Eye (tissue), 1 donor: ENCODE data around the gene NOP9.
A peak's percentile ranks its signal among the peaks of the same experiment; 100 is the strongest.

Source experiments
- DNase-seq: peaks from one replicate; pipeline ENCODE4 v3.0.0-alpha.2; 2015

Gene NOP9

DNA sequence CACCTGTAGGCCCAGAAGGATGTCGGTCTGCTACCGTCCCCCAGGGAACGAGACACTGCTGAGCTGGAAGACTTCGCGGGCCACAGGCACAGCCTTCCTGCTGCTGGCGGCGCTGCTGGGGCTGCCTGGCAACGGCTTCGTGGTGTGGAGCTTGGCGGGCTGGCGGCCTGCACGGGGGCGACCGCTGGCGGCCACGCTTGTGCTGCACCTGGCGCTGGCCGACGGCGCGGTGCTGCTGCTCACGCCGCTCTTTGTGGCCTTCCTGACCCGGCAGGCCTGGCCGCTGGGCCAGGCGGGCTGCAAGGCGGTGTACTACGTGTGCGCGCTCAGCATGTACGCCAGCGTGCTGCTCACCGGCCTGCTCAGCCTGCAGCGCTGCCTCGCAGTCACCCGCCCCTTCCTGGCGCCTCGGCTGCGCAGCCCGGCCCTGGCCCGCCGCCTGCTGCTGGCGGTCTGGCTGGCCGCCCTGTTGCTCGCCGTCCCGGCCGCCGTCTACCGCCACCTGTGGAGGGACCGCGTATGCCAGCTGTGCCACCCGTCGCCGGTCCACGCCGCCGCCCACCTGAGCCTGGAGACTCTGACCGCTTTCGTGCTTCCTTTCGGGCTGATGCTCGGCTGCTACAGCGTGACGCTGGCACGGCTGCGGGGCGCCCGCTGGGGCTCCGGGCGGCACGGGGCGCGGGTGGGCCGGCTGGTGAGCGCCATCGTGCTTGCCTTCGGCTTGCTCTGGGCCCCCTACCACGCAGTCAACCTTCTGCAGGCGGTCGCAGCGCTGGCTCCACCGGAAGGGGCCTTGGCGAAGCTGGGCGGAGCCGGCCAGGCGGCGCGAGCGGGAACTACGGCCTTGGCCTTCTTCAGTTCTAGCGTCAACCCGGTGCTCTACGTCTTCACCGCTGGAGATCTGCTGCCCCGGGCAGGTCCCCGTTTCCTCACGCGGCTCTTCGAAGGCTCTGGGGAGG is 11.3 kb downstream of the NOP9 start, which contains the start of gene LTB4R:
Gene LTB4R (plus strand): TSS at position 857 of the 959 bp plus-strand sequence. CDS start 4,150 bp downstream, outside the sequence.
- DNase-seq = peak; percentile 90

DNA sequence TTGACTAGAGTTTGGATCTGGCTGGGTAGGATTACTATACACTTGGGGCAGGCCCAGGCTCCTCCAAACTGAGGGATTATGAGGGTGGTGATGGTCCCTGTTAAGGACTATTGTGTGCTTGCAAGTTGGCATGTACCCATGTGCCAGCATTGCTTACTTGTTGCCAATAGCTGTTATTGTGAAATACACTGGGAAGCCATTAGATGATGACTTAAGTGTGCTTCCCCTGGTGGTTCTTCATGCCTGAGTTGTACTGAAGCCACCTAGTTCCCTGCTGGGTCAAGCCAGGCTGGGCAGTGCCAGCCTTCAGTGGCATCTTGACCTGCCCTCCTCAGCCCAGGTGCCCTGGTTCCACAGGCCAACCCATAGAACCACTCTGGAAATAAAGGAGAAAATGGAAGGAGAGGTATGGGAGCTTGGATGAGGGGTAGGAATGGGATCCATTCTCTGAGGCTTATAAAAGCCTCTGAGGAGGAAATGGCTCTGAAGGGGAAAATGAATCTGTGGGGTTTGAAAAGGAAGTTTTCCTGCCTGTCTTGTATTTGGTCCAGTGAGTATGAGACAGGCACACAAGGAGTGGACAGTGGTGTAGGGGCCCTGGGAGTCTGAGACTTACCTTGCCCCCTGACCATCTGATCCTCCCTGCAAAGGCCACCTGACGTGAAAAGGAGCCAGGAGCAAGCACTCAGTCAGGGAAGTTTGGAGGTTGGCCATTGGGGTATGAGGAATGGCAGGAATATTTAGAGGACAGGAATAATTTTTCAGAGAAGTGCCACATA is 12.4 kb downstream of the NOP9 start:
- DNase-seq = no peak

DNA sequence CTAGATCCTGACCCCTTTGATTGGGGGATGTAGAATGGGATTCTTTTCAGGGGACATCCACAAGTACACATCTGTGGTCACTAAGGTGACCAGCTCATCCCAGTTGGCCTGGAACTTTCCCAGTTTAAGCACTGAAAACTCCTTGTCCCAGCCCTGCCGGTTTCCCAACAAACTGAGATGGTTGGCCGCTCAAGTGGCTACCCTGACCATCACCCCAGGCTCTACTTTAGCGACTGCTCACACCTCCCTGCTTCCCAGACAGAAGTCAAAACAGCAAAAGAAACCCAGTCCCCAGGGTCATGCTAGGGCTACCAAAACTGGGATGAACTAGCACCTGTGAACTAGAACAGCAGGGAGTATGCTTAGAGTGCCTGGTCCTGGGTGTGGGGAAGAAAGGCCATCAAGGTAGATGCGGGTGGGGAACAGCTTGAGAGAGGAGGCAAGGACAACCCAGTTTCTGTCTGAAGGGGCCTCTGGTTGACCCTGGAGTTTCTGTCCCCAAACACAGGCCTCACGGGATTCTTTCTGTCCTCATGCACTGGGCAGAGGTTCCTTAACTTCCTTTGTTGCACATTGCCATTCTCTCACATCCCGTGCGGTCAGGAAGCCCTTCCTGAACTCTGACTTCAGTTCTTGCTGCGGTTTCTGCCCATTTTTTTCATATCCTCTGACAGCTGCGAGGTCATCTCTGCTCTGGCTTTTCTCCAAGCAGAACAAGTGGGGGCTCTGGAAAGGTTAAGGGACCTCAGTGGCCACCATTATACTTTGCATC is 13.3 kb downstream of the NOP9 start:
- DNase-seq = no peak

- no peak for DNase-seq
Measured at GRCh38 chr14:24313913-24314312, 14.3 kb downstream of the NOP9 start.

DNA sequence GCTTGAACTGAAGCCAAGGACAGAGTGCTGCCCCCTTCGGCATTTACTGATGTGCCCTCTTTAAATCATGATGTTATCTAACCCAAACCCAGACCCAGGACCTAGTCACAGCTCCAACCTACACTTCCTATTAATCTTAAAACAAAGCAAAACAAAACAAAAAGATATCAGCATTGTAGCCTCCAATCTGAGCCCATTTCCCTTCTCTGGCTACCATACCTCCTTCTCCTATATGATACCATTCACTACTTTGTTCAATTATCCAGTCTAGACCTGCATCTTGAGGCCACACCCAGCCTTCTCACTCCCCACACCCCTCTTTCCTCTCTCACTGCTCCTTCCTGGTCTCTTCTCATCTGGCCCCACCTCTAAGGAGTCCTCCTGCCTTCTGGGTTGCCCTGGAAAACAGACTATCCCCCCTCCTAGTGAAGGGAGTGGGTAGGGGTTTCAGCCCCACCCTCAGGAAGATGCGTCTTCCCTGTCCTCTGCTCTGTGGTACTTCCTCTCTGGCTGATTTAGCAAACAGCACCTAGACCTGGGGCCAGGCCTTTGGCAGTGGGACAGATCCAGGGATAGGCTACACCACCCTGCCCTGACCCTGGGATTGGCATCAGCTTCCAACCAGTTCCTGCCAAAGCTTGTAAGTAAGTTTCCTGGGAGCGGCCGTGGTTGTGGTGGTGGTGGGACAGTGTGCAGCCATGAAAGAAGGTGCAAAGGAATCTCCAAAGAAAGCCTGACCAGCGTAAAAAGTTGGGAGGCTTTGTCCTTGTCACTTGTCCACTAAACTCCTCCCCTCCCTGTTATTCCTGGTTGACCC is 14.9 kb downstream of the NOP9 start:
- no peak for DNase-seq

DNA sequence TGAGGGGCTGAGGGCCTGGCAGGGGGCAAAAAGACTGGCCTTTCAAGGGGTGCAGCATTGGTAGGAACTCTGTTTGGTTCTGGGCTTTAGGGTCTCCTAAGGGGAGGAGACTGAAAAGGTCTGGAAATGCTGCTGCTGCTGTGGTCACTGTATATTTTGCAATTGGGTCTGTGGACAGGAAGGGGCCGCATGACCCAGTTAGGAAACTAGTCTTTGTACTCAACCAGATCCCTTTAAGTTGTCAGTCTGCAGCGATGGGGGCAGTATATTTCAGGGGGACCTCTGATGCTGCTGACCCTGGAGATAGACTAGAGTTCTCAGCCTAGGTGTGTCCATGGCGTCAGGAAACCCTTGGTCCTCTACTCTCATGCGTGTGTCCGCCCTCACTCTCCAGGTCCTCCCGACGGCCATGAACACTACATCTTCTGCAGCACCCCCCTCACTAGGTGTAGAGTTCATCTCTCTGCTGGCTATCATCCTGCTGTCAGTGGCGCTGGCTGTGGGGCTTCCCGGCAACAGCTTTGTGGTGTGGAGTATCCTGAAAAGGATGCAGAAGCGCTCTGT is 15.7 kb downstream of the NOP9 start:
- DNase-seq = no peak

DNA sequence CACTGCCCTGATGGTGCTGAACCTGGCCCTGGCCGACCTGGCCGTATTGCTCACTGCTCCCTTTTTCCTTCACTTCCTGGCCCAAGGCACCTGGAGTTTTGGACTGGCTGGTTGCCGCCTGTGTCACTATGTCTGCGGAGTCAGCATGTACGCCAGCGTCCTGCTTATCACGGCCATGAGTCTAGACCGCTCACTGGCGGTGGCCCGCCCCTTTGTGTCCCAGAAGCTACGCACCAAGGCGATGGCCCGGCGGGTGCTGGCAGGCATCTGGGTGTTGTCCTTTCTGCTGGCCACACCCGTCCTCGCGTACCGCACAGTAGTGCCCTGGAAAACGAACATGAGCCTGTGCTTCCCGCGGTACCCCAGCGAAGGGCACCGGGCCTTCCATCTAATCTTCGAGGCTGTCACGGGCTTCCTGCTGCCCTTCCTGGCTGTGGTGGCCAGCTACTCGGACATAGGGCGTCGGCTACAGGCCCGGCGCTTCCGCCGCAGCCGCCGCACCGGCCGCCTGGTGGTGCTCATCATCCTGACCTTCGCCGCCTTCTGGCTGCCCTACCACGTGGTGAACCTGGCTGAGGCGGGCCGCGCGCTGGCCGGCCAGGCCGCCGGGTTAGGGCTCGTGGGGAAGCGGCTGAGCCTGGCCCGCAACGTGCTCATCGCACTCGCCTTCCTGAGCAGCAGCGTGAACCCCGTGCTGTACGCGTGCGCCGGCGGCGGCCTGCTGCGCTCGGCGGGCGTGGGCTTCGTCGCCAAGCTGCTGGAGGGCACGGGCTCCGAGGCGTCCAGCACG is 16.4 kb downstream of the NOP9 start:
- DNase-seq = peak; percentile 57

DNA sequence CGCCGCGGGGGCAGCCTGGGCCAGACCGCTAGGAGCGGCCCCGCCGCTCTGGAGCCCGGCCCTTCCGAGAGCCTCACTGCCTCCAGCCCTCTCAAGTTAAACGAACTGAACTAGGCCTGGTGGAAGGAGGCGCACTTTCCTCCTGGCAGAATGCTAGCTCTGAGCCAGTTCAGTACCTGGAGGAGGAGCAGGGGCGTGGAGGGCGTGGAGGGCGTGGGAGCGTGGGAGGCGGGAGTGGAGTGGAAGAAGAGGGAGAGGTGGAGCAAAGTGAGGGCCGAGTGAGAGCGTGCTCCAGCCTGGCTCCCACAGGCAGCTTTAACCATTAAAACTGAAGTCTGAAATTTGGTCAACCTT is 16.9 kb downstream of the NOP9 start:
- DNase-seq = no peak

GRCh38 chr14:24317141-24317928 is 17.7 kb downstream of the NOP9 start:
- DNase-seq = no peak

GRCh38 chr14:24321212-24321975 is 21.7 kb downstream of the NOP9 start:
- DNase-seq = no peak

GRCh38 chr14:24322672-24323071 is 23.0 kb downstream of the NOP9 start:
- no peak for DNase-seq

DNA sequence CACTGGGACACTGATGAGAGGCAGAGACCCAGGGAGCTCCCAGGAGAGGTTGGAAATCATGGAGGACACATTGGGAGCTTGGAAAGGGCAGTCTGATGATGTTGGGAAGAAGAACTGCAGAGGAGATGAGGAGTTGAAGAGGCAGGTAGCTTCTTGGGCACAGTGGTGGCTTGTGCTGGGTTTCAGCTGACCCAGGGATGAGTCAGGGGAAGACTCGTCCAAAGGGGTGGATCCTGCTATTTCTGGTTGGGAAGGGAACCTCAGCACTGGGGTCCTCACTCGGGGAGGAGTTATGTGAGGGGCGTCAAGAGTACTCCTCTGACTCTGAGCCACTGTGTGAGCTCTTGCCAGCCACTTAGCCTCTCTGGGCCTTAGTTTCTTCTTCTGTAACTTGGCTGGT is 23.7 kb downstream of the NOP9 start:
- DNase-seq = no peak

- DNase-seq = no peak
Measured at GRCh38 chr14:24324024-24324423, 24.4 kb downstream of the NOP9 start.

DNA sequence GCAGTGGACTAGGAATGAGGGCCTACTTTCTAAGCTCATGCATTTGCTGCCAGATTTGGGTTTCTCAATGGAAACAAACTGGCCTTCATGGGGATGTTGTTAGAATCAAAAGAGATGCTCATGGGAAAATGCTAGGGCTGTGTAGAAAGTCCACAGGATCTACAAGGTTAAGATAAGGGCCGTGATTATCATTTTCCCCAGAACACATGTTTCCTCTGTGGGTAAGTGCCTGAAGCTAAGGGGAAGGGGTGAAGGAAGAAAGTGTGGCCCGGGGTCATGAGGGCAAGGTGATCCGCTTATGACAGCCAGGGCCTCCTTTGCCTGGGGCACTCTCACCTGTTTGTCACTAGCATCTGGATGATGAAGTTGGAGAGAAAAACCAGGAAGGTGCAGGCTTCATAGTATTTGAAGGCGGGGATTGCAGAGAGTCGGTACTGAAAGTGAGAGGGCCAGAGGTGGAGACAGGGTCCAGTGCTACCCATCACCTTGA is 25.4 kb downstream of the NOP9 start:
- no peak for DNase-seq

DNA sequence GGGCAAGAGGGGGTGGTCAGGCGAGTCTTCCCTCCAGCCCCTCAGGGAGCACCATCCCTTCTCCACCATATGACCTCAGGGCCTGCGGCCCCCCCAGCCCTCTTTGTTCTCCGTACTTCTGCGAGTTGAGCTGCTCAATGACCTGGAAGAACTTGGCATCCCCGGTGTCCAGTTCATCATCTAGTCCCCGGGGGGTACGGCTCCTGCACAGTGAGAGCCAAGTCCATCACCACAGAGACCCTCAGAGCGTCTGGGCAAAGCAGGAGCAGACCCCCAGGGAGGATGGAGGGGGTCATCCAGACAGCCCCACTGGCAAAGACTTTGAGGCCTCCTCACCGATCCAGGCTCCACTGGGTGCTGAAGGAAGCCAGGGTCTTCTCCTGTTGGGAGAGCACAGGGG is 26.3 kb downstream of the NOP9 start:
- peak; percentile 29 for DNase-seq

GRCh38 chr14:24327303-24327702 is 27.7 kb downstream of the NOP9 start:
- no peak for DNase-seq

DNA sequence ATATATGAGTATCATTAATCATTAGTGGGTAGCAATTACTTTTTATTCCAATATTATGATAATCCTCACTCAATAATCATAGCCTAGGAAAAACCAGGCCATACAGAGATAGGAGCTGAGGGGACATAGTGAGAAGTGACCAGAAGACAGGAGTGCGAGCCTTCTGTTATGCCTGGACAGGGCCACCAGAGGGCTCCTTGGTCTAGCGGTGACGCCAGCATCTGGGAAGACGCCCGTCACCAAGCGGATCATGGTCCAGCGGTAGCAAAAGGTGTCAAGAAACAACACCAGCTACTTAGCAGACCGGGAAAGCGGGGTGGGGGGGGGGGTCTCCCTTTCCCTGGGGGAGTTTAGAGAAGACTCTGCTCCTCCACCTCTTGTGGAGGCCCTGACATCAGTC is 28.3 kb downstream of the NOP9 start:
- DNase-seq = peak; percentile 36

GRCh38 chr14:24329073-24329663 is 29.5 kb downstream of the NOP9 start:
- no peak for DNase-seq

DNA sequence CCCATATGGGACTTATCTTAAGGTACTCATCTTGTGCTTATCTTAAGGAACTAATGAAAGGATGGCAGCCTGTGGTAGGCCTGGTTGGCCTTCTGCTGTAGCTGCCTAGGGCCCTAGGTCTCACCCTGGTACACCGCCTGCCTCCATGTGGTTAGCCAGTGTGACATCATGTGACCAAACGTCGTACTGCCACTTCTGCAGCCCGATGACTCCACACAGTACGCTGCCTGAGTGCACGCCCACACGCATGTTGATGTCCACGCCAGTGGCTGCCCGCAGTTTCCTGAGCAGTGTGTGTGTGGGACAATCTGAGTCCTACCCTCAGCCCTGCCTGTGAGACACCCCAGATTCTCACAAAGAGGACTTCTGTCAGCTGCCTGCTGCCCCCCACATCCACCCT is 30.1 kb downstream of the NOP9 start:
- DNase-seq = no peak
